HepG2 (cell line): Measurements from ENCODE around the gene BCL2L2. TPM values are rescaled to one million over a fixed set of nuclear protein-coding genes. Genes with fewer than 3 reads are reported as not detected.

Experiments used
- ARNT ChIP-seq: fragments of 450-650 bp; IDR thresholded peaks from 2 replicates; pipeline ENCODE4 v1.6.1; 2017
- ASH2L ChIP-seq: fragments of 300-600, 200-600 bp; sonication (generic); IDR thresholded peaks from 2 replicates; pipeline ENCODE4 v1.7.0; 2017; ENCODE audit warnings: low read depth, mild to moderate bottlenecking, moderate library complexity, mixed read lengths, low read length; ENCODE audit not compliant: insufficient read length
- CAMTA2 ChIP-seq: sonication (generic); formaldehyde crosslinking; IDR thresholded peaks from 2 replicates; pipeline ENCODE4 v1.4.0; 2020; ENCODE audit warnings: mild to moderate bottlenecking, missing genetic modification reagents, borderline replicate concordance
- EHMT2 ChIP-seq: fragments of 200-600 bp; sonication (generic); IDR thresholded peaks from 2 replicates; pipeline ENCODE4 v1.7.0; 2017; ENCODE audit warnings: antibody characterized with exemption, low read depth, low read length, borderline replicate concordance
- FOXA1 ChIP-seq, 2 experiments: fragments of 450-650 bp in 1 of 2; sonication (generic) in 1 of 2; formaldehyde crosslinking in 1 of 2; IDR thresholded peaks; 2 replicates each; pipeline versions ENCODE4 v1.4.0 to v1.6.1; 2016 to 2020; ENCODE audit warnings: missing genetic modification reagents in 1 of 2
- RBM22 ChIP-seq: fragments of 200-400 bp; formaldehyde crosslinking; optimal IDR thresholded peaks from 2 replicates; pipeline ENCODE3; 2017; ENCODE audit warnings: mild to moderate bottlenecking, low read length, moderate library complexity
- TBX2 ChIP-seq: sonication (generic); formaldehyde crosslinking; IDR thresholded peaks from 2 replicates; pipeline ENCODE4 v1.5.0; 2020; ENCODE audit warnings: missing genetic modification reagents, mild to moderate bottlenecking, borderline replicate concordance
- ZNF143 ChIP-seq: sonication (generic); formaldehyde crosslinking; IDR thresholded peaks from 2 replicates; pipeline ENCODE4 v1.4.0; 2020; ENCODE audit warnings: missing genetic modification reagents
- ZNF367 ChIP-seq: sonication (generic); formaldehyde crosslinking; IDR thresholded peaks from 2 replicates; pipeline ENCODE4 v1.4.0; 2020; ENCODE audit warnings: missing genetic modification reagents, borderline replicate concordance
- ZNF589 ChIP-seq: sonication (generic); formaldehyde crosslinking; conservative IDR thresholded peaks from 2 replicates; pipeline ENCODE4 v1.8.0; 2022; ENCODE audit warnings: mild to moderate bottlenecking, moderate library complexity, missing genetic modification reagents
- ZNF598 ChIP-seq: sonication (generic); formaldehyde crosslinking; IDR thresholded peaks from 2 replicates; pipeline ENCODE4 v1.5.1; 2020; ENCODE audit warnings: mild to moderate bottlenecking, missing genetic modification reagents, borderline replicate concordance
- ZNF772 ChIP-seq: sonication (generic); formaldehyde crosslinking; IDR thresholded peaks from 2 replicates; pipeline ENCODE4 v1.5.0; 2020; ENCODE audit warnings: mild to moderate bottlenecking, missing genetic modification reagents
- ZNF777 ChIP-seq: sonication (generic); formaldehyde crosslinking; IDR thresholded peaks from 2 replicates; pipeline ENCODE4 v1.4.0; 2020; ENCODE audit warnings: missing genetic modification reagents
- ZSCAN22 ChIP-seq: sonication (generic); formaldehyde crosslinking; IDR thresholded peaks from 2 replicates; pipeline ENCODE4 v1.4.0; 2020; ENCODE audit warnings: mild to moderate bottlenecking, missing genetic modification reagents
- polyA plus RNA-seq, 8 experiments: library from polyadenylated mRNA; depleted of rRNA in 3 of 8; stranded (reverse) in 7 of 8; unstranded in 1 of 8; fragments of >200 nt; fragmentation: Illumina TruSeq in 4 of 8; extraction: Trizol in 4 of 8; gene quantifications; 2 replicates each; pipeline versions ENCODE4 v1.2.1 to v1.2.3, GENCODE V29; 2011 to 2016; ENCODE audit warnings: low read depth in 4 of 8, missing spikeins in 1 of 8, mixed read lengths in 1 of 8; ENCODE audit not compliant: insufficient read depth in 1 of 8
- total RNA-seq, 5 experiments: library from RNA; depleted of rRNA; stranded (reverse); fragments of >200 nt; fragmentation: Illumina TruSeq; extraction: Trizol; gene quantifications; 2 replicates each; pipeline ENCODE4 v1.2.3, GENCODE V29; 2016; ENCODE audit warnings: low read depth in 1 of 5
- TF ChIP-seq, protein P1 (sequence below): sonication (generic); formaldehyde crosslinking; IDR thresholded peaks from 2 replicates; pipeline ENCODE4 v1.4.0; 2020; ENCODE audit warnings: missing genetic modification reagents
- TF ChIP-seq, protein P2 (sequence below): conservative IDR thresholded peaks from 2 replicates; pipeline ENCODE4 v1.6.1; 2018; ENCODE audit warnings: missing genetic modification reagents
- TF ChIP-seq, protein P3 (sequence below): sonication (generic); formaldehyde crosslinking; IDR thresholded peaks from 2 replicates; pipeline ENCODE4 v1.8.0; 2022; ENCODE audit warnings: missing genetic modification reagents, mild to moderate bottlenecking, inconsistent platforms, borderline replicate concordance
- TF ChIP-seq, protein P4 (sequence below): sonication (generic); formaldehyde crosslinking; IDR thresholded peaks from 2 replicates; pipeline ENCODE4 v1.8.0; 2022; ENCODE audit warnings: mild to moderate bottlenecking, missing genetic modification reagents; ENCODE audit not compliant: insufficient replicate concordance
- TF ChIP-seq, protein P5 (sequence below): sonication (generic); formaldehyde crosslinking; IDR thresholded peaks from 2 replicates; pipeline ENCODE4 v1.4.0; 2020; ENCODE audit warnings: missing genetic modification reagents

BCL2L2 gene
- total and polyA plus RNA-seq, 2 of the 13 experiments (the other 11 are each of a cell fraction or from before 2014, with no cell fraction given): 28.1 to 49.8 TPM

DNA sequence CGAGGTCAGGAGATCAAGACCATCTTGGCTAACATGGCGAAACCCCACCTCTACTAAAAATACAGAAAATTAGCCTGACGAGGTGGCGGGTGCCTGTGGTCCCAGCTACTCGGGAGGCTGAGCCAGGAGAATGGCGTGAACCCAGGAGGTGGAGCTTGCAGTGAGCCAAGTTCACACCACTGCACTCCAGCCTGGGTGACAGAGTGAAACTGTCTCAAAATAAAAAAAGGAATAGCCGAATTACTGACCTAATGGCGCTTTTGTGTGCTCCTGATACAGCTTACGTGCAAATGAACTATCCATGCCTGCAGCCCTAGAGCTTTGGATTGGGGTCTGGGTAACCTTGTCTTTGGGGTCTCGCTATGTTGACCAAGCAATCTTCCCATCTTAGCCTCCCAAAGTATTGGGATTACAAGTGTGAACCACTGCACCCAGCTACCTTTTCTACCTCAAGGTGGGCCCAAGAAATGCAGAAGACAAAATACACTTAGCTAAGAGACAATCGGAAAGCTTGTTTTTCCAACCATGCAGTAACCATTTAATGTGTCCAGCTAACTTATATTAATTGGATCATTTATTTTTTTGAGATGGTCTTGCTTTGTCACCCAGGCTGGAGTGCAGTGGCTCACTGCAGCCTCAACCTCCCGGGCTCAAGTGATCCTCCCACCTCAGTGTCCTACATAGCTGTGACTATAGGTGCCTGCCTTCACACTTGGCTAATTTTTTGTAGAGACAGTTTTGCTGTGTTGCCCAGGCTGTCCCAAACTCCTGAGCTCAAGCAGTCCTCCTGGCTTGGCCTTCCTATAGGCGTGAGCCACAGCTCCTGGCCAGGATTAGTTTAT lies 20.1 kb downstream of the BCL2L2 start (continued):
- no peak for TF ChIP-seq CAMTA2 (CRISPR knock-in tag)
- no peak for TF ChIP-seq ZNF589 (CRISPR knock-in tag)
- peak; percentile 99 for TF ChIP-seq RBM22
- no peak for TF ChIP-seq ZSCAN22 (CRISPR knock-in tag)
- peak; percentile 42; the same call in 1 of the 2 replicates for TF ChIP-seq ZNF772 (CRISPR knock-in tag)
- TF ChIP-seq, protein P1, sequence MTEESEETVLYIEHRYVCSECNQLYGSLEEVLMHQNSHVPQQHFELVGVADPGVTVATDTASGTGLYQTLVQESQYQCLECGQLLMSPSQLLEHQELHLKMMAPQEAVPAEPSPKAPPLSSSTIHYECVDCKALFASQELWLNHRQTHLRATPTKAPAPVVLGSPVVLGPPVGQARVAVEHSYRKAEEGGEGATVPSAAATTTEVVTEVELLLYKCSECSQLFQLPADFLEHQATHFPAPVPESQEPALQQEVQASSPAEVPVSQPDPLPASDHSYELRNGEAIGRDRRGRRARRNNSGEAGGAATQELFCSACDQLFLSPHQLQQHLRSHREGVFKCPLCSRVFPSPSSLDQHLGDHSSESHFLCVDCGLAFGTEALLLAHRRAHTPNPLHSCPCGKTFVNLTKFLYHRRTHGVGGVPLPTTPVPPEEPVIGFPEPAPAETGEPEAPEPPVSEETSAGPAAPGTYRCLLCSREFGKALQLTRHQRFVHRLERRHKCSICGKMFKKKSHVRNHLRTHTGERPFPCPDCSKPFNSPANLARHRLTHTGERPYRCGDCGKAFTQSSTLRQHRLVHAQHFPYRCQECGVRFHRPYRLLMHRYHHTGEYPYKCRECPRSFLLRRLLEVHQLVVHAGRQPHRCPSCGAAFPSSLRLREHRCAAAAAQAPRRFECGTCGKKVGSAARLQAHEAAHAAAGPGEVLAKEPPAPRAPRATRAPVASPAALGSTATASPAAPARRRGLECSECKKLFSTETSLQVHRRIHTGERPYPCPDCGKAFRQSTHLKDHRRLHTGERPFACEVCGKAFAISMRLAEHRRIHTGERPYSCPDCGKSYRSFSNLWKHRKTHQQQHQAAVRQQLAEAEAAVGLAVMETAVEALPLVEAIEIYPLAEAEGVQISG (CRISPR knock-in tag): no peak; the same call in 1 of the 2 replicates
- no peak for TF ChIP-seq ZNF777 (CRISPR knock-in tag)
- TF ChIP-seq, protein P2, sequence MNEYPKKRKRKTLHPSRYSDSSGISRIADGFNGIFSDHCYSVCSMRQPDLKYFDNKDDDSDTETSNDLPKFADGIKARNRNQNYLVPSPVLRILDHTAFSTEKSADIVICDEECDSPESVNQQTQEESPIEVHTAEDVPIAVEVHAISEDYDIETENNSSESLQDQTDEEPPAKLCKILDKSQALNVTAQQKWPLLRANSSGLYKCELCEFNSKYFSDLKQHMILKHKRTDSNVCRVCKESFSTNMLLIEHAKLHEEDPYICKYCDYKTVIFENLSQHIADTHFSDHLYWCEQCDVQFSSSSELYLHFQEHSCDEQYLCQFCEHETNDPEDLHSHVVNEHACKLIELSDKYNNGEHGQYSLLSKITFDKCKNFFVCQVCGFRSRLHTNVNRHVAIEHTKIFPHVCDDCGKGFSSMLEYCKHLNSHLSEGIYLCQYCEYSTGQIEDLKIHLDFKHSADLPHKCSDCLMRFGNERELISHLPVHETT (CRISPR knock-in tag): no peak
- TF ChIP-seq, protein P3, sequence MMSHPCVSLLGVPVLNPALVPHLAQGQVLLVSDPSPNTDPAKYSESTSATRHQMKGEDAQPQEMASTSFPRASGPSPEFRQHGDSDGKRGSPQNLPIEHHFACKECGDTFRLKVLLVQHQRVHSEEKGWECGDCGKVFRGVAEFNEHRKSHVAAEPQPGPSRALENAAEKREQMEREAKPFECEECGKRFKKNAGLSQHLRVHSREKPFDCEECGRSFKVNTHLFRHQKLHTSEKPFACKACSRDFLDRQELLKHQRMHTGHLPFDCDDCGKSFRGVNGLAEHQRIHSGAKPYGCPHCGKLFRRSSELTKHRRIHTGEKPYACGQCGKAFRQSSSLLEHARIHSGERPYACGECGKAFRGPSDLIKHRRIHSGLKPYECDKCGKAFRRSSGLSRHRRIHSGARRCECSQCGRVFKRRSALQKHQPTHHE (CRISPR knock-in tag): no peak
- TF ChIP-seq EHMT2: no peak
- TF ChIP-seq, protein P4, sequence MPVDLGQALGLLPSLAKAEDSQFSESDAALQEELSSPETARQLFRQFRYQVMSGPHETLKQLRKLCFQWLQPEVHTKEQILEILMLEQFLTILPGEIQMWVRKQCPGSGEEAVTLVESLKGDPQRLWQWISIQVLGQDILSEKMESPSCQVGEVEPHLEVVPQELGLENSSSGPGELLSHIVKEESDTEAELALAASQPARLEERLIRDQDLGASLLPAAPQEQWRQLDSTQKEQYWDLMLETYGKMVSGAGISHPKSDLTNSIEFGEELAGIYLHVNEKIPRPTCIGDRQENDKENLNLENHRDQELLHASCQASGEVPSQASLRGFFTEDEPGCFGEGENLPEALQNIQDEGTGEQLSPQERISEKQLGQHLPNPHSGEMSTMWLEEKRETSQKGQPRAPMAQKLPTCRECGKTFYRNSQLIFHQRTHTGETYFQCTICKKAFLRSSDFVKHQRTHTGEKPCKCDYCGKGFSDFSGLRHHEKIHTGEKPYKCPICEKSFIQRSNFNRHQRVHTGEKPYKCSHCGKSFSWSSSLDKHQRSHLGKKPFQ (CRISPR knock-in tag): peak; percentile 99
- no peak for TF ChIP-seq ASH2L
- TF ChIP-seq, protein P5, sequence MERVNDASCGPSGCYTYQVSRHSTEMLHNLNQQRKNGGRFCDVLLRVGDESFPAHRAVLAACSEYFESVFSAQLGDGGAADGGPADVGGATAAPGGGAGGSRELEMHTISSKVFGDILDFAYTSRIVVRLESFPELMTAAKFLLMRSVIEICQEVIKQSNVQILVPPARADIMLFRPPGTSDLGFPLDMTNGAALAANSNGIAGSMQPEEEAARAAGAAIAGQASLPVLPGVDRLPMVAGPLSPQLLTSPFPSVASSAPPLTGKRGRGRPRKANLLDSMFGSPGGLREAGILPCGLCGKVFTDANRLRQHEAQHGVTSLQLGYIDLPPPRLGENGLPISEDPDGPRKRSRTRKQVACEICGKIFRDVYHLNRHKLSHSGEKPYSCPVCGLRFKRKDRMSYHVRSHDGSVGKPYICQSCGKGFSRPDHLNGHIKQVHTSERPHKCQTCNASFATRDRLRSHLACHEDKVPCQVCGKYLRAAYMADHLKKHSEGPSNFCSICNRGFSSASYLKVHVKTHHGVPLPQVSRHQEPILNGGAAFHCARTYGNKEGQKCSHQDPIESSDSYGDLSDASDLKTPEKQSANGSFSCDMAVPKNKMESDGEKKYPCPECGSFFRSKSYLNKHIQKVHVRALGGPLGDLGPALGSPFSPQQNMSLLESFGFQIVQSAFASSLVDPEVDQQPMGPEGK (CRISPR knock-in tag): no peak
- no peak for TF ChIP-seq ARNT
- TF ChIP-seq FOXA1 (IDR thresholded peaks at IDR 0.05): no peak
- no peak for TF ChIP-seq FOXA1 (CRISPR knock-in tag; IDR thresholded peaks at IDR 0.05)
- no peak for TF ChIP-seq ZNF367 (CRISPR knock-in tag)
- TF ChIP-seq ZNF598 (CRISPR knock-in tag): no peak
- TF ChIP-seq TBX2: 0 out of 2 replicates have a peak, but pooled peaks have one; percentile 23
- no peak for TF ChIP-seq ZNF143 (CRISPR knock-in tag)
